ENCODE data around the gene FAM78A.

The FAM78A gene

DNA sequence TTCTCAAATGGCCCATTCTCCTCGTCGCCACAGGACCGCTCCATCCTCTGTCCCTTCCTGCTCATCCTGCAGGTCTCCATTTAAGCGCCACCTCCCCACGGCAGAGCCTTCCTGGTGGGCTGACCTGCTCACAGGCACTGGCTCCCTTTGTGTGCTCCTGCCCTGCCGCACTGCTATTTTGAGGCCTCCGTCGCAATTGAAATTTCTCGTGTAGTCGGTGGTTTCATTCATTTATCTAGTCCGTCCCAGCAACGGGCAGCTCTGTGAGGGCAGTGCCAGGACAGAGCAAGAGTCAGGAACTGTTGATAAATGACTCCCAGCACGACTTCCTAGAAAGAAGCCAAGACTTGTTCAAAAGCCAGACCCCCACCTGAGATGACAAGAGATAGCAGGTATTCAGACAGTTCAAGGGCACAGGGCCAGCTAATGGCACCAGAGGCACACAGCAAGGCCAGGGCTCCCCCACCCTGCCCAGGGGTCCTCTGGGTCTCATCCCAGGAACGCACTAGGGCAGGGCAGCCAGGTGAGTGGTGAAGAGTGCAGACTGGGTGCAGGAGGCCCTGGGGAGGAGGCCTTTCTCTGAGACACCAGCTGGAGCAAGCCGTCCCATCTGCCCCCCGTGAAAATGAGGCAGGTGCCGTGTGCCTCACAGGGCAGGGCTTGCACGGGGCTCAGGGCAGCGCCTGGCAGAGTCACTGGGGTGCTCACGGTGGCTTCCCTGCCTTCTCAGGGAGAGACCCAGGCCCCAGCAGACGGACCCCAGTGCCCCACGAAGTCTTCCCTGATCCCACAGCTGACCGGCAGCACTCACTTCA lies 36.9 kb downstream of the FAM78A start:
- DNase-seq (ENCODE audit: low read depth in 2 of 2): no peak

DNA sequence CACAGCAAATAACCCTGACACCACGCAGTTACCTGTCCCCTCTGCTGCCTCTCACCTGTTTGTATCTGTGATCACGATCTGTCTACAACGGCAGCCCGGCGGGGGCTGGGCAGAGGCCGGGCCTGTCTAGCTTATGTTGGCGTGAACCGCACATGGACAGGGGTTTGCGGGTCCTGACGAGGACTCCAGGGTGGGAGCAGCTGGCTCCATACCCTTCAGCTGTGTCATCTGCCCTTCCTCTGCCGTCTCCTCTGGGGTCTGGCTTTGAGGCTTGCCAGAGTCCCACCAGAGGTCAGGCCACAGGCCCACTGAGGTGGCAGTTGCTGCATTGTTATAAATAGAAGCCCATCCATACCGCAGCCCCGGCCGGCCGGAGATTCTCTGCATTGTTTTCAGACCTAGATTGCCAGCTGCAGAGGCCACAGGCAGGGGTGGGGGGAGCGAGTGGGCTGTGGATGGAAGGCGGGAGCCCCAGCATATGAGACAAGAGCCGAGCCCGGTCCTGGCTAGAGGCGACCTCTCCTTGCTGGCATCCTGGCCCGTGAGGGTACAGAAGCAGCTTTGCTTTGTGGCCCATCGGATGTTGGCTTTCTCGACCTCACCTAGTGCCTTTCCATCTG lies 37.8 kb downstream of the FAM78A start:
- DNase-seq (ENCODE audit: low read depth in 2 of 2): no peak

DNA sequence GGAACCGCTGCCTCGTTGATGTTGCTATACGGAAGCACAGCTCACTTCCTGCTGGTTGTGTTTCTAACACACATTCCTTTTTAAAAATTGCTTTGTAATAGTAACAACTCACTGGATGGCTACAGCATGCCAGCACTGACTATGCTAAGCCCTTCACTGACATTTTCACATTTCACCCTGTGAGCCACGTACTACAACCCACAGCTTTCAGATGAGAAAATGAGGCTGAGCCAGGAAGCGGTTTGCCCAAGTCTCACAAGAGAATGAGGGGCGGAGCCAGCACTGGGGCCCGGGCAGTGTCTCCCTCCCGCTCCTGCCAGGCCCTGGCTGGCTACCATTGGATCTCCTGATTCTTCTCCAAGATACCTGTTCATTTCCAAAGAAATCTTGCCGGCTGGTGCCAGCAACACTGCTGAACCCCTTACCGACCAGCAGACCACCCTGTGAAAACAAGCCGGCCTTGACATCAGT lies 38.3 kb downstream of the FAM78A start:
- peak; percentile 55 to 57 for DNase-seq (ENCODE audit: low read depth in 2 of 2)

DNA sequence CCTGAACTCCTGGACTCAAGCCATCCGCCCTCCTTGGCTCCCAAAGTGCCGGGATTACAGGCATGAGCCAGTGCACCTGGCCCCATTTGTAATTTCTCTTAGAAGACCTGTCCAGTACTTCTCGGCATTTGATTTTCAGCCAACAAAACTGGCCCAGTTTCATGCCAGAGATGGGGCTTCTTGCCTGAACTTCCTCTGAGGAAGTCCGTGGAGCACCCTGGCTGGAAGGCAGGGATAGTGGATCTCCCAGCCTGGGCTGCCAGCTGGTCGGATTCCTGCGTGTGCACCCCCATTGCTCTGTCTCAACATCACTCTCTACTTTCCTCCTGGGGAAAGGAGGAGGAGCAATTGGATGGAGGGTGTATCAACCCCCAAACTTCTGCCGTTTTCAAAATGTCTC lies 39.0 kb downstream of the FAM78A start:
- no peak for DNase-seq (ENCODE audit: low read depth in 2 of 2)

DNA sequence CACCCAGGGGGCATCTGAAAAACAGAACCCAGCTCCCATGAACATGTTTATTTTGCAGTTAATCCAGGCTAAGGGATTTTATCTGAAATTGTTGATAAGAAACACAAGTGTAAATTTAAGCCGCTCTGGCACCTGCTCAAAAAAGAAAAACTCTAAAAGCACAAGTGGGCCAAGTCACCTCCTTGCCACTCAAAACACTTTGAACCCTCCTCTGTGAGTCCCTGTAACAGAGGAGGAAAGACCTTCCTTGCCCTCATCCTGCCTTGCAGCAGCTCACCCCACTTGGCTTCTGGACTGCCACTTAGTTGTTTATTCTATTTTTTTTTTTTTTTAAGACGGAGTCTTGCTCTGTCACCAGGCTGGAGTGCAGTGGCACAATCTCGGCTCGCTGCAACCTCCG lies 39.5 kb downstream of the FAM78A start:
- no peak for DNase-seq (ENCODE audit: low read depth in 2 of 2)

DNA sequence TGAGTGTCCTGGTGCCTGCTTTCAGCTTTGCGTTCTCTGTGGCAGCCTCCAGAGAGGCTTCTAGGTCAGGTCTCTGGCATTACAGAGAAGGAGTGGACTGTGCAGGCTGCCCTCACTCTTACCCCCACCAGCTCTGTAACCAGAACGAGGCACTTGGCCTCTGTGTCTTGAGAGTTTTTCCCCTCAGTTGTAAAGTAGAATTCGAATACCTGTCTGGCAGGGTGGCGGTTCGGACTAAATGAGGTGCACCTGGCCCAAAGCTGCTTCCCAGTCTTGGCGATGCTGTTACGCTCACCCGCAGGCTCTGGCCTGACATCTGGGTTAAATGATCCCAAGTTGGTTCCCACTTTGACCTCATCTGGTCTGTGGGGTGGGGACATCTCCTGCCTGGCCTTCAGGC lies 40.1 kb downstream of the FAM78A start:
- DNase-seq (ENCODE audit: low read depth in 2 of 2): no peak

DNA sequence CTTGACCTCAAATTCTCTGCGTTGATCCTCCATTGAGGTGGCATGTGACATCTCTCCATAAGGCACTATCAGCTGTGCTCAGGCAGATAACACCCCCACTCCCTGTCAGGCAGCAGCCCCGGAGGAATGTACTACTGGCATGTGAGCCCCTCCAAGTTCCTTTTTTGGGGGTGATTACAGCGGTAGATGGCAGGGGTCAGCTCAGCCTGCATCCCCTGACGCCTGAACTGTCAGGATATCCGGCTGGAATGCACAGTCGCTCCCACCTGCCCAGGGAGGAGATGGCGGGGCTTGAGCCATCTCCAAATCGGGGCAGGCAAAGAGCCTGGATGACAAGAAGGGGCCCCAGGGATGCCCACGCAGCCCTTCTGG lies 40.8 kb downstream of the FAM78A start:
- no peak for DNase-seq (ENCODE audit: low read depth in 2 of 2)

DNA sequence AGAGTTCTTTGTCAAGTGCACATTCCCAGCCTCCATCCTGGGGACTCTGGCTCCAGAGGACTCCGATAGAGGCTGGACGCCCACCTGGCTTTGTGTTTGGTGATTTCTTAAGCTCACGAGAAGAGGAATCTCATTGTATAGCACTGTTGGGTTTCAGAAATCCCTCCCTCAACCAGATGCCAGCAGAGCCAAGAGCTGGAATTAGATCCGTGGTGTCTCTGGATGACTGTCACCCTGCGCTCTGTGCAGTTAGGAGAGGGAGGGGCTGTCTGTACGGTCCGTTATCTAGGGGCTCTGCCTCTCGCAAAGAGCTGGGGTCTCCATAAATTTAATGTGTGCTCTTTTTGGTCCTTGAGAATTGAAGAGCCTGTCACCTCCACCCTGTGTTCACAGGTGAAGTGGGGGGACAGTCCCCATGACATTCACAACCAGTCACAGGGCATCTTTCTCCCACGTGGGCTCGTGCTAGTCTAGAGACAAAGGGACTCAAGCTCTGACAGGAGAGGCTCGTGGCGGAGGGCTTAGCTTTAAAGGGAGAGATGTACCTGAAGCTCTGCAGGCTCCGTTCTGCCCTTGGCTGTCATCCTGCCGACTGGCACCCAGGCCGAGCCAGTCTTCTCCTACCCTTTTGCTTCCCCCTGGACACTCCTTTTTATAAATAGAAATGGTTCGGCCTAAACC lies 41.4 kb downstream of the FAM78A start:
- no peak for DNase-seq (ENCODE audit: low read depth in 2 of 2)

DNA sequence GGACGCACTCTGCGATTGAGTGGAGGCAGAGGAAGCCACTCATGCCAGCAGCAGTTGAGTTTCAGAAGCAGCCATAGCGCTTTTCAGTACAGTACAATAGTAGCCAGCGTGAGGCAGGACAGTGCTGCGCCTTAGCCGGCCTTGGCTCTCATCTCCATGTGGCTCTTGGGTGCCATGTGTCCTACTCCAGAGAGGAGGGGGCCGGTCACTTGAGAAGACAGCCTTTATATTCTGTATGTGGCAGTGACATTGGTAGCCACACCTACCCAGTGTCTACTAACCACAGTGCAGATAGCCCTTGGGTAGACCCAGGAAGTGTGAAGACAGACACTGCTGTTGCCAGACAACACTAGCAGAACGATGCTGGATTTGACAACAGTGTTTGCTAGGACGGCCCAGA lies 42.3 kb downstream of the FAM78A start:
- no peak for DNase-seq (ENCODE audit: low read depth in 2 of 2)

DNA sequence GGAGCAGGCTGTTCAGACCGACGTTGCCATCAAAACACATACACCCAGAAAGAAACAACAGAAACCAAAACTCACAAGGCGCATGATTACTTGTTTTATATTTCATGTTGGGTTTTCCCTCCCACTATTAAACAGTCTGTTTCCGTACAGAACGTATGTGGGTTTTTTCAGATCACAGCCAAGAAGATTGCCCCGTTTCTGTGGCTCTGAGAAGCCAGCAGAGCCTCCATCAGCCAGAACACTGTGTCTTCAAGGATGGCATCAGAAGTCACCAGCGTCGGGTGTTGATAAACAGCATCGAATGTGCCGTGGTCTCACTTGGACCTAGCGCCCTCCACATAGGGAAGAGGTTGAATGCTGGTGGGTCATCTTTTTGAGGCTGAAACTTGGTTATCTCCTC lies 42.8 kb downstream of the FAM78A start:
- DNase-seq (ENCODE audit: low read depth in 2 of 2): no peak

DNA sequence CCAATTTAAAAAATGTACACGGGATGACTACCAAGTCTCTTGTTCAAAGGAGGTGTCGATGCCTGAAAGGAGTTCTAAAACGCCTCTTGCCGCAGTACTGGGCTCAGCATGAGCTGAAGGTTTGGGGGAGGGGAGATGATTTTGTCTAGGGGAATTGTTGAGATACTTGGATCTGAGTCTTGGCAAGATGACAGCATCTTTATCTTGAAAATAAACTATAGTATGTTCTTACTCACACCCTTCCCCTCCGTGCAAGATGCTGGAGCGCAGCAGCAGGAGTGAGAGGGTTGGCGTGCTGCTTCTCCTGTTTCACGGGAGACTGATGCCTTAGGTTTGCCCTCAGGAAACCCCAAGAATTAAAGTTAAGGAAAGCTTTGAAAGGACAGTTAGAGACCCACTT lies 47.3 kb downstream of the FAM78A start:
- DNase-seq (ENCODE audit: low read depth in 2 of 2): no peak

DNA sequence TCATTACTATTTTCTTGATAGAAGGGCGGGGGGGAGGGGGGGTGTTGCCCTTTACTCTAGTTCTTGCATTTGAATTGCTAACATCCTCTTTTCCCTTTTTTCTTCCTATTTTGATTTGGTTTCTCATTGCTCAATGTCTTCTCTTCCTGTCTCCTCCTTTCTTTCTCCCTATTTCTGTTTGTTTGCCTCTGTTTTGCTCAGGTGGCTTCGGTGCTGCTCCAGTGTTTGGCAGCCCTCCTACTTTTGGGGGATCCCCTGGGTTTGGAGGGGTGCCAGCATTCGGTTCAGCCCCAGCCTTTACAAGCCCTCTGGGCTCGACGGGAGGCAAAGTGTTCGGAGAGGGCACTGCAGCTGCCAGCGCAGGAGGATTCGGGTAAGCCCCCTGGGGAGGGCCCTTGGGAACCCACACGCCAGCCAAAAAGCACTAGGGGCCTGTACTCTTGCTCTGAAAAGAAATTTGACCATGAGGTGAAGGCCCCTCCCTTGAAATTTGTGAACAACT lies 48.3 kb downstream of the FAM78A start:
- no peak for DNase-seq (ENCODE audit: low read depth in 2 of 2)

DNA sequence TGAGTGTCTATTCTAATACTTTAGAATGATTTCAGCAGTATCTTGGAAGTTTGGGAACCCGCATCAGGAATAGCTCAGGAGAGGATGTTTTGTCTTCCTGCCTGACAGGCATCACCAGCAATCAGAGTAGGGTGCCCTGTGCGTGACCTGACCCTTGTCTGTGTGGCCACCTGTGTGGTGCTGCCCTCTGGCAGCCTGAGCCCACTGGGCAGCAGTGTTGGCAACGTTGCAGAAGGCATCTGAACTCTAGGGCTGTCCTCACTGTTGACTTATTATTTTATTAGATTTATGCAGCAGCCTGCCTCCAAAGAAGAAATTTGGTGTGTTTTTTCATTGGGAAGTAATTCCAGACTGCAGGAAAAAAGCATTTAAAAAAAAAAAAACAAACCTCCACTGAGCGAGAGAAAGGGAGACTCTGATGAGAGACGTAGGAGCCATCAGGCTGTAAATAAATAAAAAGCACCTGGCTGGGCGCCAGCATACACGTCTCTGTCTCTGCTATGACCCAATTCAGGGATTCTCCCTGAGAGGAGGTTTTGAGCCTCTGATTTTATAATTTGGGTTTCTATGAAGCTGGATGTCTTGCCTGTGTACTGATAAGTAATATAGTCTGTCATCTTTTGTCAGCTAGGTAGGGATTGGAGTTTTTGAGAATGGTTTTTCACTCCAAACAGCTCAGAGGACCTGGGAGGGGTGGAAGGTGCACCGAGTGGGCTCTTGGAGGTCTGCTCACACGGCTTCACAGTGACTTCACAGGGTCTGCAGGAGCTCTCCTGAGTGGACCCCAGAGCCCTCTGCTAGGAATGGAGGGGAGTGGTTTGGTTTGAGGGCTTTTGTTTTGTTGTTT lies 49.0 kb downstream of the FAM78A start:
- DNase-seq (ENCODE audit: low read depth in 2 of 2): no peak

DNA sequence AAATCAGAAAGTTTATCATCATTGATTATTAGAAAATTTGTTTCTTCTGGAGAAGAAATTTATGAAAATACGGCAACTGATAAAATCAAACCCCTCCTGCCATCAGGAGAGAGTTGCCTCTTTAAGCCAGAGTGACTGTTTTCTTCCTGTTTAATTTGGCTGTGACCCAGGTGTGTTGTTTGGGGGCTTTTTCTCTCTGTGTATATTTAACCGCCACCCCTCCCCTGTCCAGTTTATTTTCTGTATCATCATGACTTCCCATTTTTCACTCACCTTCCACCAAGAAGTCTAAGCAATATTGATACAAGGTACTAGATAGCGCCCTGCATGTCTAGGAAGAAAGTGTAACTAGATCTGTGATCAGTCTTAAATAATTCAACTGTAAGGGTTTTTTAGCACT lies 50.1 kb downstream of the FAM78A start:
- no peak for DNase-seq (ENCODE audit: low read depth in 2 of 2)

DNA sequence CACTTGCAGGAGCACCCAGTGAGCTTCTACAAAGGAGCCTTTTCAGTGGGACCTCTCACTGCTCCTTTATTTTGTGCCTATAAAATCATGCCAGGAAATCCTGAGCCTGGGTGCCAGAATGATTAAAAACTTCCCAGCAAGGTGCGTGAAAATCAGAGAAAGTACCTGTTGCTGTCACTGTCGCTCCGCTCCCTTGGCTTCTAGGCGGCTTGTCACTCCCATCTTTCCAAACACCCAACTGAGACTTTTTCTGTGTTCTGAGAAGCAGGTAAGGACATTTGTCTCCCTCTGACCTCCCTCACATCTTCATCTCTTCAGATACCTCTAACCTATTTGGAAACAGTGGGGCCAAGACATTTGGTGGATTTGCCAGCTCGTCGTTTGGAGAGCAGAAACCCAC lies 53.9 kb downstream of the FAM78A start:
- no peak for DNase-seq (ENCODE audit: low read depth in 2 of 2)

DNA sequence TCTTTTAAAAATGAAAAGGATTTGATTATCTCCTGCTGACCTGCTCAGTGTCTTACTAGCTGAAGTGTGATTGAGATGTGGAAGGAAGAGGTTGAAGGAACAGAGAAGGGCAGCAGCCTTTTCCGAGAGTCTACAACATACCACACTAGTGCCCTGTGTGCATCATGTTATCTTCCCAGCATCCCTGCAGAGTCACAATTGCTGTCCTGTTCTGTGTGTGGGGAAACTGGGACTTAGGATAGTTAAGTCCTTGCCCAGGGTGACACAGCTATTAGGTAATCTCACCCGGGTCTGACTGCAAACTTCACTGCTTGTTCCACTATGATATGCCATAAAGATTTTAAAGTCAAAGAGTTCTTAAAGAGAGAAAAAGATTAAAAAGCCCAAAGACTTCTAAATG lies 55.8 kb downstream of the FAM78A start:
- DNase-seq (ENCODE audit: low read depth in 2 of 2): no peak

DNA sequence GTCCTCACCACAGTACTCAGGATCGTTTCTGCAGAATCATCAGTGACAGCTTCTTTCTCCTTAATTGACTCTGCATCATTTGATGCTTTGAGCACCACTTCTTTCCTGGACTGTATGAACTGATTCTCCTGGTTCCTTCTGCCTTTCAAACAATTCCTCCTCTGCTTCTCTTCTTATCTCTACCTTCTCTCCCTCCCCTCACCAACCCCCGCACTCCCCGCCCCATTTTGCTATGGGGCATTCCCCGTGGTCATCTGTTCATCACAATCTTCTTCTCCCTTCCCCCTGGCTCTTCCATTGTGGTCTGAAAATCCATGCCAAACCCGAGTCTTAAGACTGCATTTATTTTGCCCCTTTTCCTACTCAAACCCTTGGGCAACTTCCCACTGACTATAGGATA lies 57.9 kb downstream of the FAM78A start:
- DNase-seq (ENCODE audit: low read depth in 2 of 2): no peak

DNA sequence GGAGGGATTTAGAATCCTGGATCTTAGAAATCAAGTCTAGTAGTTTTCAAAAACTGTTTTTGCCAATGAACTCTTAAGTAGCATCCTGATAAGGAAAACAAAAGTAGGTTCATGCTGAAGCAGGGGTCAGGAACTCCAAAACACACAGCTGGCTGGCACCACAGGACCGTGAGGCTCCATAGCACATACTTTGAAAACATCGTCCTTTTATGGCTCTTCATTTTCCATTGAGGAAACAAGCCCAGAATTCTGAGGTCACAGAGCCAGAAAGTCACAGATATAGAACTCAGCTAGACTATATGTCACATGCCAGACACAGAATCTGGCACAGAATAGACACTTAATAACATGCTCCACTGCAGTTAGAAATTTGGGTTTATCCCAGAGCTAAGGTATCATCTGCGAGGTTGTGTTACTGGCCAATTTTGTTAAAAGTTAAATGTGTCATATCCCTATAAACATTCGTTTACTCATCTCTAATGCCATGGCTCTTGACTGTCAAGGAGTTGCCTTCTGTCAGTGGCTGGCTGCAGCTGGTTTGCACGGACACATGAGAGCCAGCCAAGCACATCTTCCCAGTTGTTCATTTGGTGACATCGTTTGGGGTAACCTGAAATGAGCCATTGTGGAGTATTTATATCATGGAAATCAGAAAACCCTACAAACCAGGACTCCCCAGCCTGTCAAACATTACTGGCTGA lies 58.8 kb downstream of the FAM78A start:
- no peak for DNase-seq (ENCODE audit: low read depth in 2 of 2)

DNA sequence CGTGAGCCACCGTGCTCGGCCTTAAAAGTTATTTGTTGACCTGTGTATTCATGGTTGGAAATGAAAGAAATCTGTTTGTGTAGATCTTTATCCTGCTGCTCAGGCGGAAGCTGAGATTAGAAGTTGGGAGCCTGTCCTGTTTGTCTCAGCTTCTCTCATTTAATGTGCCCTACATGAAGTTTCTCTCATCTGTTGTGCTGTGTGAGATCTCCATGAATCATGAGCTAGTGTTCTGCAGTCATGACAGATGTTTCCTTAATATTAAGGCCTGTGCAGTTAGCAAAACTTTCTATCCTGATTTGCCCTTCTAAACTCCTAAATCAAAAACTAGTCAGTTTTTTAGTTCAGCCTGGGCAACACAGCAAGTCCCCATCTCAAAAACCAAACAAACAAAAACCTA lies 59.5 kb downstream of the FAM78A start:
- no peak for DNase-seq (ENCODE audit: low read depth in 2 of 2)

DNA sequence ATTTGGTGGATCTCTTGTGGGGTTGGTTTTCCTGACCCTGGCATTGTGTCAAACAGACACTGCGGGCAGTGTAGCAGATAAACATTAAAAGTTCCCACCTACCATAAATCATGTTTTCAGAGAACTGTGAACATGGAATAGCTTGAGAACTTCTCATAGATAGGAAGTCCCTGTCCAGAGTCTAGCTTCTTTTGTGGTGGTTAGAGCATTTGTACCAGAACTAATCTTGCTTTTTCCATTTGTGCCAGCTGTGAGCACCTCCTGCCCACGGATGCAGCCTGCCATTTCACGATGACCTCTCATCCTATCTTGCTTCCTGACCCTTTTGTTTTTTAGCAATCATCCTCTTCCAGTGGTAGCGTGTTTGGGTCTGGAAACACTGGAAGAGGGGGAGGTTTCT lies 61.4 kb downstream of the FAM78A start:
- no peak for DNase-seq (ENCODE audit: low read depth in 2 of 2)

DNA sequence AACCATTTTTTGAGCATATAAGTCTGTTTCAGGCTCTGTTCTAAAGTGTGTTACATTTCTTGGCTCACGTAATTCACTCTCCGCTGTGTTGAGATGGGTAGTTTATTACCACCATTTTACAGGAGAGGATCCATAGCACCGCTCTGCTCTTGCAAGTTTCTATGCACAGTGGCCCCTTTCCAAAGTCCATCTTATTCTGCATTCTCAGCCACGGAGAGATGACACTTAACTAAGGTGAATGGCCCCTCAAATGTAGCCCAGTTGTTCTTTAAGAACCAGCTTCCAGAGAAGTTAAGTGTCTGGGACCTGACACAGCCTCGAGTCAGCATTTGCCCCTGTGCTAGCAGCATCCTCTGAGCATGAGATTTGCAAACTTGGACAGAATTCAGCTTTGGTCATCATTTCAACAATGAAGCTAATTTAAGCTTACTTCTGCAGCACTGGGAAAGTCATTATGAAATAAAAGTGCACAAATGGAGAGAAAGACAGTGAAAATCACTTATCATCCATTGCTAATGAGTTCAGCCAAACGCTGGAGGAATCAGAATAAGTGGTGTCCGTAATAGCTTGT lies 61.9 kb downstream of the FAM78A start:
- no peak for DNase-seq (ENCODE audit: low read depth in 2 of 2)
